GM19351 (cell line): ENCODE measurements around the gene CAMK1D.
"Not testable (repeated sequence)": the region's sequence is repeated elsewhere in the genome, so short reads cannot be mapped to it uniquely, and the experiment has no call there.

Source experiments
- ATAC-seq: cut with Tn5 transposase; IDR thresholded peaks from one replicate; pipeline ENCODE4 v1.9.1; 2021; ENCODE audit warnings: mild to moderate bottlenecking, moderate library complexity; ENCODE audit not compliant: unreplicated experiment

Gene CAMK1D

DNA sequence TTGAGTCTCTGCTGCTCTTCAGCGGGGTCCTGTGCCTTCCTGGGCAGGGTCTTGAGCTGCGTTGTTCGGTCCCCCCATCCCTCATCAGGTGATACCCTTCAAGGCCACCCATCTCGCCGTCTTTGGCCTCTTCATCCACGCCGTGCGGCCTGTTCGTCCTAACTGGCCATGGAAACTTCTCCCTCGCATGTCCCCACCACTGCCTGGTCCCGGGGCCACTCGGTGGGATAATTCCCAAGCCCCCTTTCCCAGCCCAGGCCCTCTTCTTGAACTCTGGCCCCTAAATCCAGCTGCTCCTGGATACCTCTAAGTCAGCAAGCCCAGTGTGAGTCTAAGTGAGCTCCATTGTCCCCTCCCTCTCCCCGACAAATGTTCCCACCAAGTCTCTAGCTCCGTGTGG is 74.5 kb downstream of the CAMK1D start:
- no peak for ATAC-seq

DNA sequence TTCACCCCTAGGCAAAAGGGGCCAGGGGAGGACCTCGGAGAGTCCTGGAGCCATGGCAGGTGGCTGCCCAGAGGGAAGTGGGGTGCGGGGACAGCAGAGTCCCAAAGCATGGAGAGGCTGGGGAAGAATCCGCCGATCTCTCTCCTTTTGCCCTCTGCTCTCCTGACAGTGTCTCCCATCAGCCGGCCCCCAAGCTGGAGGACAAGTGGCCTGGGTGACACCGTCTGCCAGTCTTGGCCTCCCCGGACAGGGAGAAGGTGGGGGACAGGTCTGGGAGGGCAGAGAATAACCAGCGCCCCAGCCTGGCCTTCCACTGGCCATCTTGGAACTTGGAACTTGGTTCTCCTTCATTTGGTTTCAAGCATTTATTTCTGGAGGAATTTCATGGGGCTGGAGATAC is 77.9 kb downstream of the CAMK1D start:
- ATAC-seq, result no peak

DNA sequence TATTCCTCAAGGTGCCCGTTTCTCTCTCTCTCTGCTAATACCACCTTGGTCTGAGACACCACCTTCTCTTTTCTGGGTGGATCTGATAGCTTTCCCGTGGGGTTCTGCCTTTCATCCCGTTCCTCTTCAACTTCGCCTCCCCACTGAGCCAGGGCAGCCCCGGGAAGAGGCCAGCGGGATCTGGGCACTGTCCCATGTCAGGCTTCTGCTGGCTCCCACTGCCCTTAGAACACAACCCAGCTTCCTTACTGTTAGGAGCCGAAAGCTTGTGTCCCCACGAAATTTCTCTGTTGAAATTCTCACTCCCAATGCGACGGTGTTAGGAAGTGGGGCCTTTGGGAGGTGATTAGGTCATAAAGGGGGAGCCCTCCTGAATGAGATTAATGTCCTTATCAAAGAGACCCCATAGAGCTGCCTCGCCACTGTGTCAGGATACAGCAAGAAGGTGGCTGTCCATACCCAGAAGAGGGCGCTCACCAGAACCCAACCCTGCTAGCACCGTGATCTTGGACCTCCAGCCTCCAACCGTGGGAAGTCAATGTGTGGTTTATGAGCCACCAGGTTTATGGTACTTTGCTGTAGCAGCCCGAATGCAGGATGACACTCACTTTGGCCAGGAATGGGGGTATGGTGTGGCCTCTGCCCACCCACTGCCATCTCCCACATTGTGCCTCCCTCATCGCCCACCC is 79.2 kb downstream of the CAMK1D start:
- ATAC-seq, result no peak

DNA sequence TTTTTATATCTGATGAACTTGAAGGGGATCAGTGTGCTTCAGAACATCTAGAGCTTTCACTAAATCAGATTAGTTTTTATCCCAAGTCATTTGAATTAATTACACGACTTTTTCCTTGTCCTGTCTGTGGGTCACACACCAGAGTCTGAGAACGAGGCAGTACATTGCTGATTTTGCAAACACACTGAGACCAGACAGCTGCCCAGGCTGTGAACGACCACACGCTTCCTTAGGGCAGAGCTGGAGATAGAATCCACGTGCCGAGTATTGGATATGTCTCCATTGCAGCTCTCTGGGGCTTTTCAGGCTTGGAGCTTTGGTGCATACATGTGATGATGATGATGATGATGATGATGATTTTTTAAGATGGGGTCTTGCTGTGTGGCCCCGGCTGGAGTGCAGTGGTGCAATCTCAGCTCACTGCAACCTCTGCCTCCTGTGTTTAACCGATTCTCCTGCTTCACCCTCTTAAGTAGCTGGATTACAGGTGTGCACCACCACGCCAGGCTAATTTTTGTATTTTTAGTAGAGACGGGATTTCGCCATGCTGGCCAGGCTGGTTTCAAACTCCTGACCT is 81.1 kb downstream of the CAMK1D start:
- ATAC-seq, result no peak

DNA sequence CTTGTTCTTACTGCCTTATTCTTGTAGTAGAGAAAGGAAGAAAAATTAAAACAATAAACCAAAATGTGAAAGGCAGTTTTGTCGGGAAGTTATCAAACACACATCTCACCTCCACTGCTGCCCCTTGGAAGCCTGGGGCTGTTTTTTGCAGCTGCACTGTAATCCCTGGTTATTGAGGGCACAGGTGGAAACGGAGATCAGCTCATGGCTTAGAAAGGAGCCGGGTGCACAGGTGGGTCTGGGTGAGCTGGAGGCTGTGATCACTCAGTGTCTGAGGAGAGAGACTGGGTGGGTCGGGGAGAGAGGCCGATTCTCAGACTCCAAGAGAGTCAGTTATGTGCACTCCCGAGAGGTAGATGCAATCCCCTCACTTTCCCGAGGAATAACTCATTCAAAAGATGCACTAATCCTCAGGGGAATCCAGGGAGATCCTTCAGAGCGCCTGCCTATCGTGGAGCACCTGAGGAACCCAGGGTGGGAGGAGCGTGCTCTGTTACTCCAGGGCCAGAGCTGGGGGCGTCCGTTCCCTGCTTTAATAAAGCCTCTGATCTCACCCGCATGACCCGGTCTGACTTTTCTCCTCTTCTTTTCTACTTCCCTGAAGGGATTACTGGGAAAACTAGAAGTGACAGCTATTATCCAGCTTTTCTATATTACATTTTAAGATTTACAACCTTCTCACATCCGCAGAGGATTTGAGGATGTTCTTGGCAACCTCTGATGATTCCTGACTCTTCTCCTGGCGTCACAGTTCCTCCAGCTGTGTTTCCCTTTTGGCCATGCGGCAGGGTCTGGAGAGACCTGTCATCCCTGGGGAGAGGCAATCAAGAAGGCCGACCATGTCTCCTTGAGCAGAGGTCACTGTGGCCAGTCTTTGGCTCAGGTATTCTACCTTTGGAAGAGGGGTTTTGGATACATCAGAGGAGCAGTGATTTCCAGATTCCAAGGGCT is 82.1 kb downstream of the CAMK1D start:
- ATAC-seq, result no peak

DNA sequence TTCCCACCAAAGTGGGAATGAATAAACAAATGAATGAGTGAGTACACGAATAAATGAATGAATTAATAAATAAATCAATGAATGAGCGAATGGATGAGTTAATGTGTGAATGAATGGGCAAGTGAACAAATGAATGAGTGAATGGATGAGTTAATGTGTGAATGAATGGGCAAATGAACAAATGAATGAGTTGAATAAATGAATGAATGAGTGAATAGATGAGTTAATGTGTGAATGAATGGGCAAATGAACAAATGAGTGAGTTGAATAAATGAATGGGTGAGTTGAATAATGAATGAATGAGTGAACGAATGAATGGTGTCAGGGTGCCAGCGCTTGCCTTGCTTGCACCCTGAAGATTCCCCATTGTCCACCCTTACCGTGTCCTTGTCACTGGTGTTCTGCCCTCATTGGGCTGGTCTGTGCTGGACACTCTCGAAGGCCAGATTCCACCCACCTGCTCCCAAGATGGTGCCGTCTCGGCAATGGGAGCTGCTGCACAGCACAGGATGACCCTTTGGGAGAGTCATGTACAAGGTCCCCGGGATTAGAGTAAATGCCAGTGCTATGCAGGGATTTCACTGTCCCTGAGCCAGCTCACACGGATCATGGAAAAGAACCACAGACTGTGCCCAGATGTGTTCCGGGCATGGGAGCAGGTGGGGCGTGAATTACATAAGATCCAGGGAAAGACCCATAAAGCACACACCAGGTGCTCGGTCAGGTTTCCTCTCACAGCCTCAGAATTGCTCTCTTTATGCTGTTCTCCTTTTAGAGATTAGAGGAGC is 83.2 kb downstream of the CAMK1D start:
- no peak for ATAC-seq

DNA sequence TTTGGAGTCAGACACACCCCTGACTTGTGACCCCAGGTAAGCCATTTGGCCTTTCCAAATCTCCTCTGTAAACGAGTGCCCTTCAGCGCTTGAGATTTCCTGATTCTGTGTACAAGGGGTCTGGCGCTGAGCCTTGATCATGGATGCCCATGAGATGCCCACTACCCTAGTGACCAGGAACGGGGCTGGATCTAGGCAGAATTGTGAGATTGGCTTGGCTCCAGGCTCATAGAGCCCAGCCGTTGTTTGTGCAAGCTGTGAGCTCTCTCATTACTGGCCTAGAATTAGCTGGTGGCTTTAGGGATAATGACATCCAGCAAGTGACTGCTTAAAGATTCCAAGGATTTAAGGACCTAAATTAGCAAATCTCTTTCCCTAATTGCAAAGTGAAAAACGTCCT is 84.9 kb downstream of the CAMK1D start:
- ATAC-seq, result no peak

DNA sequence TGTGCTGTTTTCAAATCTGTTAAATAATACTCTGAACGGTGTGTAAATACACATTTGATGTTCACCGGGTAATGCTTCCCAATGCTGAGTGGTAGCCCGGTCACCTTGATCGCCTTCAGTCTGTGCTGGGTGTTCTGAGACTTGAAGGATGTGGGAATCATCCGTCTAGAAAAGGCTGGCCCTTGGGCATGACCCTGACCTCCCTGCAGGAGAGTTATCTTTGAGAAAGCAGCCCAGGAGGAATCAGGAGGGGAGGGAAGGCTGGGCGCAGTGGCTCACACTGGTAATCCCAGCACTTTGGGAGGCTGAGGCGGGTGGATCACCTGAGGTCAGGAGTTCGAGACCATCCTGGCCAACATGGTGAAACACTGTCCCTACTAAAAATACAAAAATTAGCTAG is 85.3 kb downstream of the CAMK1D start:
- ATAC-seq, result not testable (repeated sequence)

DNA sequence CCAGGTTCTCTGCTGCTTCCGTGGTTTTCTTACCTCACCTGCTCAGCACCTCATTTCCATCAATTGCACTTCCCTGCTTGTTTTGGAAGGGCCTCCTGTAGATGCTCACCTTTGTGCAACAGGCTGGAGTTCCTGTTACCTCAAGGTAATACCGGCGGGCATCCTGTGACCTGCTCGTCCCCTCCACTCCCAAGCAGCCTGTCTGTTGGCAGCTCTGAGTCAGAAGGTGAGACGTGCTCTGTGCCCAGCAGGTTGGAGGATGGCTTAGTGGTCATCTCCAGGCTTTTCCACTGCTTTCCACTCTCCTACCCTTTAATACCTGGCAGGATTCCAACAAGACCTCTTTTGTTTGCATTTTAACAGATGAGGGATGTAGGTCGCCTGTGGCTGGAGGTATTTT is 86.0 kb downstream of the CAMK1D start:
- ATAC-seq, result no peak

DNA sequence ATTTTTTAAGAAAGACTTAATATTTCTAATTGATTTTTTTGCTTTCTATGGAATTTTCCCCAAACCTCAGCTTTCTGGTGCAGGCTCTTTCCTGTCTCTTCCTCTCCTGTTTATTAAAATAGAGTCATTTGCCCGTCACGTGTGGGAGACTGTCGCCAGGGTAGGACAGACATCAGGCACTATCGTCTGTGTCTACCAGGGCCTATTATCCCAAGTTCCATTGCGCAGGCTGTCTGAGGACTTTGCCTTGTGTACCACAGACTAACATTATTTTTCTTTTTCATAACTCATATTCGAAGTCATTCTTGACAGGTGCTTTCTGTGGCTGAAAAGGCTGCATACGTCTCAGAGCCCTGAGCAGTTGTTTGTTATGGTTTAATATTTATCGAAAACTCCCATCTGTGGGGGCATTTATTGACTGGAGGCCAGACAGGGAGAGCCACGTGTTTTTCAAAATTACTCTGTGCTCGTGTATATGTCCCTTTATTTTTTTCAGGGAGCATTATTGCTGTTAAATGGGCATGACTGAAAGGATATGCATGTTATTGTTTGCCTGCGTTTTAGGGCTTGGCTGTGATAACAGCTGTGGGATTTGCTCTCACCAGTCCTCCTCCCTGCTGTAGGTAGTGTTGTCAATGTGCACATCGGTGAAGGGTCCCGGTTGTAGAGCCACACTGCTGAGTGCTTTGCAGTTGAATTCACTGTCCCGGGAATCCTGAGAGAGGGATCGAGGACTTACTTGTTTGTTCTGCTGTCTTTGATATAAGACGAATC is 89.8 kb downstream of the CAMK1D start:
- no peak for ATAC-seq

DNA sequence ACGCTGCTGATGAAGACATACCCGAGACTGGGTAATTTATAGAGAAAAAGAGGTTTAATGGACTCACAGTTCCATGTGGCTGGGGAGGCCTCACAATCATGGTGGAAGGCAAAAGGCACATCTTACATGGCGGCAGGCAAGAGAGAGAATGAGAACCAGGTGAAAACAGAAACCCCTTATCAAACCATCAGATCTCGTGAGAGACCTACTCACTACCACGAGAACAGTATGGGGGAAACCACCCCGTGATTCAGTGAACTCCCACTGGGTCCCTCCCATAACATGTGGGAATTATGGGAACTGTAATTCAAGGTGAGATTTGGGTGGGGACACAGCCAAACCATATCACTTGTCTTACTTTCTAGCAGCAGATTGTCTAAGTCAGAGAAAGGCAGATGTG is 90.4 kb downstream of the CAMK1D start:
- ATAC-seq, result not testable (repeated sequence)

DNA sequence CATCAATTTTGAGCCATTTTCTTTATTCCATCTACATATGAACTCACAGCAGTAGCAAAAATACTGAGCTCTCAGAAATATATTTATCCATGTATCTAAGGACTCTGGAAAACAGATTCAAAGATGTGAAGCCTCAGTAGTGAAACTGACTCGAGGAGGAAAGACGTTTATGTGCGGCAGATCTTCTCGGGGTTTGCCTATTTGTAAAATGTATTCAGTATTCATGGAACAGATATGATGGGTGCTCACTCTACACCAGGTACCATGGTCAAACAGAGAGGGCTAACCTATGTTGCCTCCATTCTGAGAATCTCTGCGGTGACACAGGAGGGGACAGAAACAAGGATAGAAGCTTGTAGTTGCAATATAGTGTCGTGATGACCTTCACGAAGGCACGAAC is 93.7 kb downstream of the CAMK1D start:
- no peak for ATAC-seq

DNA sequence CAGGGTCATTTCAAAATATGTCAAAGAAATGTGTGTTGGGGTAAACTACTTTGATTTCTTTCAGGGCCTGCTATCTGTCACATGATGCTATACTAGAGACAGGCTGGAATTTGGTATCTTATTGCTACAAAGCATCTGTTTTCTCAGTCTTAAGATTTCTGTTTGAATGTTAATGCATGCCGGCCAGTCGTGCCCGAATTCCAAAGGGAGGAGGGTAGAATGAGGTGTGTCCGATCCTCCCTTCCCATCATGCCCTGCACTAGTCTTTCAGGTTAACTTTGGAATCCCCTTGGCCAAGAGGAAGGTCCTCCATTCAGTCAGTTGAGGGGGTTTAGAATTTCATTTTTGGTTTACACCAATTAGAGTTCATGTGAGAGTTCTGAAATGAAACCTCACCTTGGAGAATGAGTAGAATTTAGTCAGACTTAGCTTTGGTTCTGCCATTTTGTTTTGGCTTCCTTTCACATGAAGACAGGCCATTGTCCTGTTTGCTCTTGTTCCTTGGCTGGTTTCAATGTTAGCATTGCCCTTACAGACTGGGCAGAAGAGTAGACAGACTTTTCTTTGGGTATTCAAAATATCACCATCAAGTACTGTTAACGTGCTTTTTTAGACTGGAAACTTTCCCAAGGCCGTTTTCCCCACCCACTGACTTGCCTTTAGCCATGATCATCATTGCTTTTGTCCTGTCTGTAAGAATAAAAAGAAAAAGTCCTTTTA is 95.8 kb downstream of the CAMK1D start:
- no peak for ATAC-seq

DNA sequence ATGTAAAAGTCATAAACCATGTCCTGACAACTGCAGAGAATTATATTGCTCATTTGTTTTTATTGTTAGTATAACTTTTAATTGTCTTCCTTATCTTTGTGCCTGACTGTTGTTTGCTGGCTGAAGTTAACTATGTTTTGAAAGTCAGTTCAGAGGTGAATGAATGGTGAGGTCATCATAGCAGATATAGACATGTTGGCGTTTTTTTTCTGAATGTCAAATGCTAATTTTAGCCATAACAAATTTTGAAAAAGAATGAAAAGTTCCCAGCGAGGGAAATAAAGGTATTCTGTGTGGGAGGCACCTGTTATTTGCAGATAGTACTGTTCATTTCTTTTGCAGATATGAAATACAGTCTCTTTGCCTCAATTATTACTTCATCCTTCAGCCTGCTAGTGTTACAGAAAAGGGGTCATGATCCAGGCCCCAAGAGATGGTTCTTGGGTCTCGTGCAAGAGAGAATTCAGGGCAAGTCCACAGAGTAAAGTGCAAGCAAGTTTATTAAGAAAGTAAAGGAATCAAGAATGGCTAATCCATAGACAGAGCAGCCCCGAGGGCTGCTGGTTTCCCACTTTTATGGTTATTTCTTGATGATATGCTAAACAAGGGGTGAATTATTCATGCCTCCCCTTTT is 96.5 kb downstream of the CAMK1D start:
- no peak for ATAC-seq

DNA sequence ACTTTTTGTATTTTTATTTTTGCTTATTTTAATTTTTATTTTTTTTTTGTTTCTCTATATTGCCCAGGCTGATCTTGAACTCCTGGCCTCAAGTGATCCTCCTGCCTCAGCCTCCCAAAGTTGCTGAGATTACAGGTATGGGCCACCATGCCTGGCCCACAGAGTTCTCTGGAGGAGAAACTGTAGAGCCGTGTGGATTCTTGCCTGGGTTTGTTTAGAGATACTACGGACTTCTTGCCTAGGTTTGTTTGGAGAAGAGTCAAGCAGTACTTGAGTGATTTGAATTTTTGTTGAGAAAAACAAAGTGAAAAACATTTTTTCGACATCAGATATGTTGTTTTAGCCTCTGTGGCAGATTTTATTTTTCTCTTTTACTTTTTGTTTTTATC is 99.0 kb downstream of the CAMK1D start:
- ATAC-seq, result no peak

DNA sequence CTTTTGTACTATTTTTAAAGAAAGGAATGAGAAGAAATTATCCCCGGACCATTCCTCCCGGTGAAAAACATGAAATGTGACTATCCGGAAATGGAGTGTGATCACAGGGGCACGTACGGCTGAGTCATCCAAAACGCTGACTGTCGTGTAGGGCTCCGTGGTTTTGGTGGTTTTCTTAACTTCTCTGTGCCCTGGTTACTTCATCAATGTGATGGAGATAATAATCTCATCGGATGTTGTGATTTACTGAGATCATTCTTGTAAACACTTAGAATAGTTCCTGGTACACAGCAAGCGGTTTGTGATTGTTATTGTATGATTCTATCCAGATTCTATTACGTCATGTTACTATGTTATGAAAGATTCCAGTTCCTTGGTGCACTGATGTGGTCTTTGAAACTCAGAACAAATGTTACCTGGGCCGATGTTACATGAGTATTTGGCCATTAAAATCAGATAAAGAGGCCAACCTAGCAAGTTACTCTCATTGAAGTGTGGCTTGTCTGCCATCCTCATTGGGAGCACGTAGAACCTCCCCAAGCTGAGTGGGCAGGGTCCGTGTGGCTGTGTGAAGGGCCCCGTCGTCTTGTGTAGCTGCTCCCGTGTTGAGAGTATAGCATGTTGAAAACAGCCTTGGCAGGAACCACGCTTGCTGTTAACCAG is 99.5 kb downstream of the CAMK1D start:
- peak; percentile 92 for ATAC-seq

DNA sequence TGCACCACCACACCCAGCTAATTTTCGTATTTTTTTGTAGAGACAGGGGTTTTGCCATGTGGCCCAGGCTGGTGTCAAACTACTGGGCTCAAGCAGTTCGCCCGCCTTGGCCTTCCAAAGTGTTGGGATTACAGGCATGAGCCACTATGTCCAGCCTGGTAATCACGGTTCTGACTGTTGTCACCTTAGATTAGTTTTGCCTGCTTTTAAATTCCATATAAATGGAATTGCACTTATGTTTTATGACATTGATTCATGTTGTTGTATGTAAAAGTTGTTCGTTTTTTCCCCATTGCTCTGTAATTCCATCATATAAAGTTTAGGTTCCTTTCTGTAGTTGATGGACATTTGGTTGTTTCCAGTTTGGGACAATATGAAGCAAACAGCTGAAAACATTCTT is 106.0 kb downstream of the CAMK1D start:
- ATAC-seq, result no peak

DNA sequence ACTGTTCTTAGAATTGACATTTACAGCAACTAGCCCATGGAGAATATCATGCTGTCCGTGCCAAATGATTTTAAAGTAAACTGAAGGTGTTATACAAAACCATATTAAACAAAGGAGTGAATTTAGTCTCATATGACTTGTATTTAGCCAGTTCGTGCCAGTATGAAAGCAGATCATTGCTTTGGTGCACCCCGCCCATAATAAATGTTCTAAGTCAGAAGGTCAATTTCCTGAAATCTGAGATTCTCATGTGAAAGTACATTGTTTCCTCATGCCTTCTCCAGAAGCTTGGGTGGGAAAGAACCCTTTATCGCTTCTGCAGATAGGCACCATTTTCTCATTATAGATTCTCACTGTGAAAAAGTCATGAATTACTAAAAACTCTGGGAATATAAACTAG is 106.4 kb downstream of the CAMK1D start:
- ATAC-seq, result no peak

DNA sequence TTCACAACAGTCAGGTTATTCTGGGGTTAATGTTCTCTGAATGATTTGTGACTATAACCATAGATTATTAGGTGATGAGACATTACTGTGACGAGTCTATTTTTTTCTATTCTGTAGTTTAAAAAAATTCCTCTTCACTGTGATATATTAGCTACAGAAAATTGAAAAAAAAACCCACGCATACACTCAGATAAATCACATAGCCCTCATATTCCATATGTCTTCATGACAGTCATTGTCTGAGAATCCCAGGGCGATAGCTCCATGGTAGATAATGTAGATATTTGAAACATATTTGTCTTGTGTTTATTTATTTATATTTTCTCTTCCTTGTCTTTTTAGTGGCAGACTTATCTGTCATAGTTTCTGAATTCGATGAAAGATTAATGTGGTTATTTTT is 110.0 kb downstream of the CAMK1D start:
- ATAC-seq, result no peak
